Measurements from ENCODE around the gene MEIOB.

MEIOB gene

GRCh38 chr16:1912215-1912543 is 40.2 kb upstream of the MEIOB start:
- TF ChIP-seq ZNF350 (tag by site-specific recombination; IDR thresholded peaks at IDR 0.05) = no peak
- no peak for TF ChIP-seq ZNF23 (tag by site-specific recombination; IDR thresholded peaks at IDR 0.05; ENCODE audit: borderline replicate concordance)
- no peak for TF ChIP-seq ZNF302 (tag by site-specific recombination; IDR thresholded peaks at IDR 0.05; ENCODE audit: low read depth)
- TF ChIP-seq ZNF785 (tag by site-specific recombination; IDR thresholded peaks at IDR 0.05) = no peak
- TF ChIP-seq ZNF138 (tag by site-specific recombination; IDR thresholded peaks at IDR 0.05; ENCODE audit: borderline replicate concordance) = no peak
- TF ChIP-seq ZBTB20 (tag by site-specific recombination; IDR thresholded peaks at IDR 0.05) = no peak
- no peak for TF ChIP-seq ZNF391 (tag by site-specific recombination; IDR thresholded peaks at IDR 0.05; ENCODE audit: borderline replicate concordance, low read depth)
- TF ChIP-seq KLF17 (tag by site-specific recombination; IDR thresholded peaks at IDR 0.05) = no peak
- TF ChIP-seq ZNF121 (tag by site-specific recombination; IDR thresholded peaks at IDR 0.05) = no peak
- no peak for TF ChIP-seq MEIS1 (CRISPR knock-in tag; IDR thresholded peaks at IDR 0.05; ENCODE audit: borderline replicate concordance)
- TF ChIP-seq ZNF214 (tag by site-specific recombination; IDR thresholded peaks at IDR 0.05; ENCODE audit: borderline replicate concordance) = no peak
- no peak for TF ChIP-seq ZNF791 (tag by site-specific recombination; IDR thresholded peaks at IDR 0.05)
- no peak for TF ChIP-seq ZNF624 (tag by site-specific recombination; IDR thresholded peaks at IDR 0.05)
- Histone ChIP-seq H3K27ac (ENCODE audit: extremely low read depth, low read depth, low read length) (no peak overlapping the region), H3K4me3 (ENCODE audit: low read depth, low read length) (no peak overlapping the region), H3K4me1 (ENCODE audit: control insufficient read depth, insufficient read depth, low read length) (no peaks in the 10 kb centered on the region), H3K9me3 (ENCODE audit: control insufficient read depth, insufficient read depth, low read depth, low read length) (no peaks in the 10 kb centered on the region), H3K36me3 (ENCODE audit: control insufficient read depth in 2 of 2, insufficient read depth in 1 of 2, low read length in 2 of 2) (no peaks in the 10 kb centered on the region)
- ChIA-PET POLR2A (no interaction called here), CTCF (no interaction called here)

- Histone ChIP-seq H3K9me3 (ENCODE audit: control insufficient read depth, insufficient read depth, low read depth, low read length) (no peaks in the 10 kb centered on the region), H3K4me1 (ENCODE audit: control insufficient read depth, insufficient read depth, low read length) (no peaks in the 10 kb centered on the region), H3K36me3 (ENCODE audit: control insufficient read depth in 2 of 2, insufficient read depth in 1 of 2, low read length in 2 of 2) (no peaks in the 10 kb centered on the region), H3K4me3 (ENCODE audit: low read depth, low read length) (no peak overlapping the region), H3K27ac (ENCODE audit: extremely low read depth, low read depth, low read length) (no peak overlapping the region)
- TF ChIP-seq ZNF692 (tag by site-specific recombination; IDR thresholded peaks at IDR 0.05) (no peak), REPIN1 (tag by site-specific recombination; IDR thresholded peaks at IDR 0.05; ENCODE audit: low read depth) (no peak), BCL11A (tag by site-specific recombination; IDR thresholded peaks at IDR 0.05; ENCODE audit: low read depth) (0 out of 2 replicates have a peak, but pooled peaks have one; percentile 41), BCL11B (tag by site-specific recombination; IDR thresholded peaks at IDR 0.05; ENCODE audit: low read depth) (peak; percentile 95)
- CTCF ChIA-PET = interaction anchor here (0.6 kb wide), 1 partner anchor 12 kb away, joined by 3 read pairs; no protein-coding TSS in a partner anchor
- POLR2A ChIA-PET = no interaction called here
Measured at GRCh38 chr16:1911467-1912214, 39.7 kb upstream of the MEIOB start.

- CTCF ChIA-PET = interaction anchor here (1.2 to 1.3 kb wide), 2 partner anchors 19 to 46 kb away, joined by 4 to 6 read pairs; no protein-coding TSS in a partner anchor
- no peaks in the 10 kb centered on the region for H3K4me1 ChIP-seq (ENCODE audit: control insufficient read depth, insufficient read depth, low read length)
- TF ChIP-seq ZNF776 (tag by site-specific recombination; IDR thresholded peaks at IDR 0.05; ENCODE audit: borderline replicate concordance) (no peak), KLF9 (tag by site-specific recombination; IDR thresholded peaks at IDR 0.05; ENCODE audit: low read depth) (peak; percentile 39; the same call in 1 of the 2 replicates), ZBTB17 (tag by site-specific recombination; IDR thresholded peaks at IDR 0.05) (0 out of 2 replicates have a peak, but pooled peaks have one; percentile 17), ZNF529 (tag by site-specific recombination; IDR thresholded peaks at IDR 0.05; ENCODE audit: insufficient replicate concordance) (no peak), ZXDB (tag by site-specific recombination; IDR thresholded peaks at IDR 0.05) (no peak), SP2 (tag by site-specific recombination; IDR thresholded peaks at IDR 0.05) (no peak; the same call in 1 of the 2 replicates), ZNF501 (tag by site-specific recombination; IDR thresholded peaks at IDR 0.05) (no peak), EGR2 (tag by site-specific recombination; IDR thresholded peaks at IDR 0.05; ENCODE audit: low read depth) (peak; percentile 44; the same call in 1 of the 2 replicates), ZNF341 (tag by site-specific recombination; IDR thresholded peaks at IDR 0.05; ENCODE audit: low read depth) (no peak), ZFHX2 (tag by site-specific recombination; conservative IDR thresholded peaks at IDR 0.05) (peak; percentile 53), KLF1 (tag by site-specific recombination; IDR thresholded peaks at IDR 0.05) (peak; percentile 96)
- no peak overlapping the region for H3K27ac ChIP-seq (ENCODE audit: extremely low read depth, low read depth, low read length)
- H3K36me3 ChIP-seq (ENCODE audit: control insufficient read depth in 2 of 2, insufficient read depth in 1 of 2, low read length in 2 of 2) = no peaks in the 10 kb centered on the region
- no peaks in the 10 kb centered on the region for H3K9me3 ChIP-seq (ENCODE audit: control insufficient read depth, insufficient read depth, low read depth, low read length)
- POLR2A ChIA-PET = interaction anchor here (0.5 to 1.8 kb wide), 3 partner anchors 14 to 246 kb away, joined by 3 read pairs; partner anchors contain the start of gene TRAF7
- H3K4me3 ChIP-seq (ENCODE audit: low read depth, low read length) = no peak overlapping the region
Measured at GRCh38 chr16:1909561-1910231, 37.7 kb upstream of the MEIOB start.
